GM19099 (cell line): ENCODE data around the gene CDCA4.

Experiments used
- POLR2A ChIP-seq: IDR thresholded peaks from 3 replicates; pipeline ENCODE4 v1.6.1; 2011; ENCODE audit warnings: low read depth; ENCODE audit not compliant: insufficient read length; ENCODE audit errors: extremely low read depth

Gene CDCA4

DNA sequence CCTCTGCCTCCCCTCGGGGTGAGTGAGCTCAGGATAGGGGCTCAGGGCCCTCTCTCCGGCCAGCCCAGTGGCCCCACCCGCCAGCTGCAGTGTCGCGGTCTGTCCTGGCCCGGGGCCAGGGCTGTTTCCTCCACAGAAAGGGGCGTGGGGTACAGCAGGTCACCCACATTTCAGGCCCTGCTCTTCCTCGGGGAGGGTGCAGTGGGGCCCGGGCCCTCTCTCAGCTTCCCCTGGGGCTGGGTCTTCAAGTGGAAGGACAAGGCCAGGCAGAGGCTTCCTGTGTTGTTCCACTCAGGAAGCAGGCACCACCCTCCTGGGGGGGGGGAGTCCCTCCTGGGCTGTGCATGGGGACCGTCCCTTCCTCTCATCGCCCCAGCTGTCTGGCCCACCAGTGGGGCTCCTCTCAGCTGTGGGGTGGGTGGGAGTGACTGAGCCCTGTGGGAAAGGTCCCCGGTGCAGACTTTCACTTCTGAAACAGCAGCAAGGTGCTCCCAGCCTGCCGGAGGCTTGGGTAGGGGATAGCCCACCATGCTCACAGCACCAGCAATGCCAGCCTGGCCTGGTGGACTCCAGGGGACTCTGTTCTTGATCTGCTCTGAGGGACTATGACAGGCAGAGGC, 40.7 kb upstream of the CDCA4 start:
- TF ChIP-seq POLR2A: peak; percentile 43

DNA sequence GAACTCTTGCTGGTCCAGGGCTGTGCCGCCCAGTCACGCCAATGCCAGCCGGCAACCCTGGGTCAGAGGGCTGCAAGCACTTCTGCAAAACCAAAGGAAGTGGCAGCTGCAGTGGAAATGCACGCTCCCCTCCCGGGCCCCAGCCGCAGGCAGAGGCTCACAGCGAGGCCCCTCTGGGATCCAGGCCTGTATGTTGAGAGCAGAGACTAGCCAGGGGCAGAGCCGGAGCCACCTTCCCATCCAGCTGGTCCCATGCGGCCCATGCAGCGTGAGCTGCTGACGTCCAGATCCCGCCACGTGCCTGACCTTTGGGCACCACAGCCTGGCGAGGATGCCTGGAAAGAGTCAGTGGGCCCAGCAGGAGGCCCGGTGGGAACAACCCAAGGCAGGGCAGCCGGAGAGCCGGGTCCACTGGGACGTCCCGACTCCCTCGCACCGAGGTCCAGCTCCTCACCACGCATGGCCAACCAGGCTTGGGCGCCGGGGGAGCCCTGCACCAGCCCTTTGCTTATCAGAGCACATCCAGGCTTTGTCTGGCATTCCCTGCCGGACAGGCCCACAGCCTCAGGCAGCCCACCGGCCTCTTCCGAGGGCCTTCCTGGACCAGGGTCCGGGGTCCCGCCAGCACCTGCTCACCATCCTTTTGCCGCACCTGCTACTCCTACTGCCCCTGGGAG, 40.0 kb upstream of the CDCA4 start:
- peak; percentile 45 for TF ChIP-seq POLR2A

- TF ChIP-seq POLR2A: no peak
These were observed 39.2 kb upstream of the CDCA4 start for GRCh38 chr14:105059925-105060565.

GRCh38 chr14:105059035-105059924, 38.4 kb upstream of the CDCA4 start:
- no peak for TF ChIP-seq POLR2A

DNA sequence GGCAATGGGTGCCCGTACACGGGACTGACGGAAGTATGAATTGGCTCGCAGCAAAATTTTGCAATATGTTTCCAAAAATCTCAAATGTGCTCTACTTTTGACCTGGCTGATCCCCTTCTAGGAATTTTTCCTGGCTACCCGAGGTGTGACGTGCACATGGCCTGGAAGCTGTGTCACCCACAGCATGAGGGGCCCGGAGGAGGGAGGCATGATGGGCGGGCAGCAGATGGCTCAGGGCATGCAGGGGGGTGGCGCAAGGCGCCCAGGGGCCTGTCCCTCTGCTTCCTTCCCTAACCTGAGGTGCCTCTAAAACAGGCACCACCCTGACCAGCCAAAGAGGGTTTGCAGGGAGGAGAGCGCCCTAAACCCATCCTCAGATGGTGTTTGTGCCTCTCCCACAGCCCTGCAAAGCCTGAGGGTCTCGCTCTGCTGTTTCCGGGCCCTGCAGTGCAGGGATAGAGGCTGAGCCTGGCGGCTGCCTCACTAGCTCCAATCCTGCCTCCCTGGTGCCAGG, 37.7 kb upstream of the CDCA4 start:
- peak; percentile 12 for TF ChIP-seq POLR2A

DNA sequence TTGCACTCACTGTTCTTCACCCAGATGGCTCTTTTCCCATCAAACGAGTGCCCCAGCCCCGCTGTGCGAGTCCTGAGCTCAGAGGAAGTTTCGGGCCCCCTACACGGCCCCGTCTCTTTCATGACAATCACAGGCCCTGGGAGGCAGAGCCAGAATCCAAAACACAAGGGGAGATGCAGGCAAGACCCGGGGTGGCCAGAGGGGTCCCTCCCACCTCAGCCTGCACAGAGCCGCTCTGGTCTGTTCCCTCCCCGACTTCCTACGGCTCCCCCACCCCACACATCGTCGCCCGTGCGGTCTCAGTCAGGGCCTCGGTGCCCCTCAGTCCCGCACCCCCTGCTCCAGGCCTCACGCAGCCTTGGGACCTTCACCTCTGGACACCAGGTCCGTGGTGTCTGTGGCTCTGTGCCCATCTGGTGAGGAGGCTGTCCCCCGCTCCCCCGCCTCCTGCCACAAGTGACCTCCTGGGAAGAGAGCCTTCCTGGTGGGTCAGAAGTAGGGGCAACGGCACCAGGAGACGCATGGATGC, 35.5 kb upstream of the CDCA4 start:
- TF ChIP-seq POLR2A: peak; percentile 17

DNA sequence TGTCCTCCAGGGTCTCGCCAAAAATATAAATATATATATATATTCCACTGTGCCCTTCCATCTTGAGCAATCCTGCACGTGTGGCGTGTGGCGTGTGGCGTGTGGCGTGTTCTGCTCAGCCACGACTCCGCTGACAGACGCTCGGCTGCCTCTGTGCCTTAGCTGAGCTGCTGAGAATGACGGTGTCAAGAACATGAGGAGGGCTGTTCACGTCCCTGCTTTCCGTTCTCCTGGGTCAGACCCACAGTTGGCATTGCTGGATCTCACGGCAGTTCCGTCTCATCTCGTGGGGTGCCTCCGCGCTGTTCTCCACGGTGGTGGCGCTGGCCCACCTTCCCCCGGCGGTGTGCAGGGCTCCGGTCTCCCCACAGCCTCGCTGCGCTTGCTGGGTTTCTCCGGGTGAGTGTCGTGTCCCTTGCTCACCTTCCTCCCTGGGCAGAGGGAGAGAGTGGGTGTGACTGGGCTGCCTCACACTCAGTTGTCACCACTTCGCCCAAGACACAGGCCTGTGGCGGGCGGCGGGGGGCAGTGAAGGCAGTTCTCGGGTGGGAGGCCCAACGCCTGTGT, 34.9 kb upstream of the CDCA4 start:
- TF ChIP-seq POLR2A: no peak

DNA sequence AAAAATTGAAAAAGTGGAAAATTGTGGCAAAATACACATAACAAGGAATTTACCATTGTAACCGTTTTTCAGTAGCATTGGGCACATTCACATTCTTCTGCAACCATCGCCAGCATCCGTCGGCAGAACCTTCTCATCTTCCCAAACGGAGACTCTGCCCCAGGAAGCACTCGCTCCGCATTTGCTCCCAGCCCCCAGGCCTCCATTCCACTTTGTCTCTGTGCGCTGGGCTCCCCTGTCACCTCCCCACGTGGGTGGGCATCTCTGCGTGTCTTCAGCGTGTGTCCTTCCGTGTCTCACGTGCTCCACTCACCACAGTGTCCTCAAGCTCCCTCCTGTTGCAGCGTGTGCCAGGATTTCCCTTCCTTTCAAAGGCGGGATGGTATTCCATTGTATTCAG, 34.5 kb upstream of the CDCA4 start:
- TF ChIP-seq POLR2A: no peak

- TF ChIP-seq POLR2A: no peak
These were observed 33.1 kb upstream of the CDCA4 start for GRCh38 chr14:105053996-105054395.

DNA sequence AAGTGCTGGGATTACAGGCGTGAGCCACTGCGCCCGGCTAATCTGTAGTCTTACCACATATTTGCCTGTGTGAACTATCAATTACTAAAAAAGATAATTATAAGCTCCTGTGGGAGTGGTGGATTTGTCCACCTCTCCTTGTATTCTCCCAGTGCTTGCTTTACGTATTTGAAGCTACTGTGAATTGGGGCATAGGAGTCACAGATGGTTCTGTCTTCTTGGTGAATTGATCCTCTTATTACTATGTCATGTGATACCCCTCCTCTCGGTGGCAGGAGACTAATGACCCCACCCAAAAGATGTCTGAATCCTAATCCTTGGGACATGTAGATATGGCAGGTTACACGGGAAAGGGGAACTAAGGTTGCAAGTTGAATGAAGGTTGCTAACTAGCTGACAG, 32.5 kb upstream of the CDCA4 start:
- TF ChIP-seq POLR2A: no peak

GRCh38 chr14:105052110-105052458, 31.2 kb upstream of the CDCA4 start:
- no peak for TF ChIP-seq POLR2A

- no peak for TF ChIP-seq POLR2A
These were observed 30.6 kb upstream of the CDCA4 start for GRCh38 chr14:105051182-105052109.

DNA sequence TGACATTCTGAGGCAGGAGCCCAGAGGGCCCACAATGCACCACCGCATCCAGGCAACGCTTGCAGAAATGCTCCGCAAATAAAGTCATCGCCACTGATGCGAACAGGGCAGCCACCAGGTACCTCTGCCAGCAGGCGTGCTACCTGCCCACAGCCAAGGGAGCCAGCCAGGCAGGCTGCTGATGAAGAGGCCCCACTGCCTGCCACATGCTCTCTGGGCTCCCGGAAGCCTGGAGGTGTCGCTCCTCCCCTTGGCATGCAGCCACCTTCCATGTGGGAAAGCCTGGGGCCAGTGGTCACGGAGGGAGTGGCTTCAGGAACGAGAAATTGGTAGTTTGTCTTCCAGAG, 29.6 kb upstream of the CDCA4 start:
- TF ChIP-seq POLR2A: no peak
